ENCODE results near the gene ZNF689.
"Not testable (repeated sequence)": the region's sequence is repeated elsewhere in the genome, so short reads cannot be mapped to it uniquely, and the experiment has no call there.

The ZNF689 gene

DNA sequence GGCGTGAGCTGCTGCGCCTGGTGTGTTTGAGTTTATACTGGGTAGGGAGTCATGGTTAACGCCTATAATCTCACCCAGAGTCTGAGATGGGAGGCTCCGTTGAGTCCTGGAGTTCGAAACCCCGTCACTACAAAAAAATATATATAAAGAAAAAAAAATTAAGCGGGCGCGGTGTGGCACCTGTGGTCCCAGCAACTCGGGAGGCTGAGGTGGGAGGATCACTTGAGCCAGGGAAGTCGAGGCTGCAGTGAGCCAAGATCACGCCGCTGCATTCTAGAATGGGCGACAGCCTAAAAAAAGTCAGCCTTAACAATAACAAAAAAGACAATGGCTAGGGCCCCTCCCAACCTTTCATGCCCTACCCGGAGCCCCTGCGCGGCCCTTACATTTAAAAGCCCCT, 23.3 kb upstream of the ZNF689 start:
- H3K9ac ChIP-seq (ENCODE audit: low read length) = peak overlapping the region; percentile 84
- H3K27ac ChIP-seq (ENCODE audit: low read depth, low read length, poor library complexity, severe bottlenecking) = peak overlapping the region; percentile 59
- H3K27me3 ChIP-seq (ENCODE audit: insufficient read depth, low read length) = no peaks in the 10 kb centered on the region
- peaks cover 22% of the 10 kb centered on the region for H3K4me1 ChIP-seq (ENCODE audit: insufficient read depth, low read length, severe bottlenecking)
- no peaks in the 10 kb centered on the region for H3K9me2 ChIP-seq (ENCODE audit: low read depth, low read length)
- no peak overlapping the region for H2AFZ ChIP-seq (ENCODE audit: low read length)
- H4K20me1 ChIP-seq (ENCODE audit: insufficient read depth, low read length) = no peaks in the 10 kb centered on the region
- no peaks in the 10 kb centered on the region for H3F3A ChIP-seq (ENCODE audit: insufficient read depth, low read length)
- H3K4me3 ChIP-seq (ENCODE audit: low read depth, low read length, poor library complexity, severe bottlenecking) = peak overlapping the region; percentile 90
- no peaks in the 10 kb centered on the region for H3K9me3 ChIP-seq (ENCODE audit: low read length)
- H3K79me2 ChIP-seq (ENCODE audit: insufficient read depth, low read length) = no peaks in the 10 kb centered on the region
- no peaks in the 10 kb centered on the region for H3K36me3 ChIP-seq (ENCODE audit: insufficient read depth, low read length)
- TF ChIP-seq EZH2 (IDR thresholded peaks at IDR 0.05; ENCODE audit: borderline replicate concordance, low read length) = no peak
- TF ChIP-seq, protein P1, sequence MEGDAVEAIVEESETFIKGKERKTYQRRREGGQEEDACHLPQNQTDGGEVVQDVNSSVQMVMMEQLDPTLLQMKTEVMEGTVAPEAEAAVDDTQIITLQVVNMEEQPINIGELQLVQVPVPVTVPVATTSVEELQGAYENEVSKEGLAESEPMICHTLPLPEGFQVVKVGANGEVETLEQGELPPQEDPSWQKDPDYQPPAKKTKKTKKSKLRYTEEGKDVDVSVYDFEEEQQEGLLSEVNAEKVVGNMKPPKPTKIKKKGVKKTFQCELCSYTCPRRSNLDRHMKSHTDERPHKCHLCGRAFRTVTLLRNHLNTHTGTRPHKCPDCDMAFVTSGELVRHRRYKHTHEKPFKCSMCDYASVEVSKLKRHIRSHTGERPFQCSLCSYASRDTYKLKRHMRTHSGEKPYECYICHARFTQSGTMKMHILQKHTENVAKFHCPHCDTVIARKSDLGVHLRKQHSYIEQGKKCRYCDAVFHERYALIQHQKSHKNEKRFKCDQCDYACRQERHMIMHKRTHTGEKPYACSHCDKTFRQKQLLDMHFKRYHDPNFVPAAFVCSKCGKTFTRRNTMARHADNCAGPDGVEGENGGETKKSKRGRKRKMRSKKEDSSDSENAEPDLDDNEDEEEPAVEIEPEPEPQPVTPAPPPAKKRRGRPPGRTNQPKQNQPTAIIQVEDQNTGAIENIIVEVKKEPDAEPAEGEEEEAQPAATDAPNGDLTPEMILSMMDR (IDR thresholded peaks at IDR 0.05; ENCODE audit: low read length) = no peak
- peak overlapping the region; percentile 85 for H3K4me2 ChIP-seq (ENCODE audit: low read length)

DNA sequence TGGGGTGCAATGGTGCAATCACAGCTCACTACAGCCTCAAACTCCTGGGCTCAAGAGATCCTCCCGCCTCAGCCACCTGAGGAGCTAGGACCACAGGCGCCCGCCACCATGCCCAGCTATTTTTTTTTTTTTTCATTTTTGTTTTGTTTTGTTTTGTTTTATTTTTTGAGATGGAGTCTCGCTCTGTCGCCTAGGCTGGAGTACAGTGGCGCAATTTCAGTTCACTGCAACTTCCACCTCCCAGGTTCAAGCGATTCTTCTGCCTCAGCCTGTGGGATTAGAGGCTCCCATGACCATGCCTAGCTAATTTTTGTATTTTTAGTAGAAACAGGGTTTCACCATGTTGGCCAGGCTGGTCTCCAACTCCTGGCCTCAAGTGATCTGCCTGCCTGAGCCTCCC, 22.3 kb upstream of the ZNF689 start:
- not testable (repeated sequence) for H3K4me2 ChIP-seq (ENCODE audit: low read length); H3K9me3 ChIP-seq (ENCODE audit: low read length); H2AFZ ChIP-seq (ENCODE audit: low read length); H3K27me3 ChIP-seq (ENCODE audit: insufficient read depth, low read length); H3K9me2 ChIP-seq (ENCODE audit: low read depth, low read length); H3K36me3 ChIP-seq (ENCODE audit: insufficient read depth, low read length); H4K20me1 ChIP-seq (ENCODE audit: insufficient read depth, low read length); H3K9ac ChIP-seq (ENCODE audit: low read length); H3F3A ChIP-seq (ENCODE audit: insufficient read depth, low read length); H3K4me3 ChIP-seq (ENCODE audit: low read depth, low read length, poor library complexity, severe bottlenecking); H3K27ac ChIP-seq (ENCODE audit: low read depth, low read length, poor library complexity, severe bottlenecking); H3K79me2 ChIP-seq (ENCODE audit: insufficient read depth, low read length)
- peaks cover 23% of the 10 kb centered on the region for H3K4me1 ChIP-seq (ENCODE audit: insufficient read depth, low read length, severe bottlenecking)

DNA sequence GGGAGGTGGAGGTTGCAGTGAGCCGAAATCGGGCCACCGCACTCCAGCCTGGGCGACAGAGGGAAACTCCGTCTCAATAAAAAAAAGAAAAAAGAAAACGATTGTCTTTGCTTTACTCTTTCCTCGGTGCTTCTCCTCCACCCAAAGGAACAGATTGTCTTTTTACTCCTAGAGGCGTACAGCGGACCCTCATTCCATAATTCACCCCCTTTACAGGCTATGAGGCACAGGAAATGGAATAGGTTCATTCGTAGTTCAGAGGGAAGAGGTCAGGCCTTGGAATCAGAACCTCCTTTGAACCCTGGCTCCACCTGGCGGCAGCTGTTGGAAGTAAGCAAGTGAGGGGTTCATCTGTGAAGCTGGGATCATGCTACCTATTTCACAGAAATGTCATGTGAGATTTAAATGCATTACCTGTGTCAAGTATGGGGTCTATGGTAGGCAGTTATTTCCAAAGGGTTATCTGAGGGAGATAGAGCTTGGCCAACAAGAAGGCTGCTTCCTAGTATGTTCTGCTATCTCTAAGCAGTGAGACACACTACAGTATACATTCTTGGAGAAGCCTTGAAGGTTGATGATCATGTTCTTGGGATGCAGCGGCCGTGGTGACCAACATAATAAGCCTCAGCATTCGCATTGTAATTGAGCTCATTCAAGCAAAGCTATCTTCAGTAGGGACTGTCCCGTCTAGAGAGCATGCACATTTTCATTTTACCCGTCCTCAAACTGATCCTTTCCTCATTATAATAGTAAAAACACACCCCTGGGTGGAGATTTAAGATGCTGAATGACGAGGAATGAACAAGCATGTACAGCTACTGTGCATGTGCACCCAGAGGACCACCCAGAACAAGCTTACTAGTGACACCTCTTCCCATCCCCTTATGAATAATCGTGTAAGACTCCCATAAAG, 18.7 kb upstream of the ZNF689 start:
- Histone ChIP-seq H3K9ac (ENCODE audit: low read length) (peak overlapping the region; percentile 11; the same call in 1 of the 2 replicates), H3K9me2 (ENCODE audit: low read depth, low read length) (no peaks in the 10 kb centered on the region), H3K27me3 (ENCODE audit: insufficient read depth, low read length) (peaks cover 4% of the 10 kb centered on the region; the same call in 1 of the 2 replicates), H3F3A (ENCODE audit: insufficient read depth, low read length) (no peaks in the 10 kb centered on the region), H4K20me1 (ENCODE audit: insufficient read depth, low read length) (no peaks in the 10 kb centered on the region), H3K36me3 (ENCODE audit: insufficient read depth, low read length) (no peaks in the 10 kb centered on the region; the same call in 1 of the 2 replicates), H3K4me3 (ENCODE audit: low read depth, low read length, poor library complexity, severe bottlenecking) (peak overlapping the region; percentile 50), H3K4me2 (ENCODE audit: low read length) (peak overlapping the region; percentile 58), H3K4me1 (ENCODE audit: insufficient read depth, low read length, severe bottlenecking) (peaks cover 10% of the 10 kb centered on the region), H3K9me3 (ENCODE audit: low read length) (no peaks in the 10 kb centered on the region), H3K27ac (ENCODE audit: low read depth, low read length, poor library complexity, severe bottlenecking) (no peak overlapping the region), H3K79me2 (ENCODE audit: insufficient read depth, low read length) (no peaks in the 10 kb centered on the region), H2AFZ (ENCODE audit: low read length) (peak overlapping the region; percentile 22)
- TF ChIP-seq EZH2 (IDR thresholded peaks at IDR 0.05; ENCODE audit: borderline replicate concordance, low read length) = no peak
- TF ChIP-seq, protein P1 (IDR thresholded peaks at IDR 0.05; ENCODE audit: low read length) = peak; percentile 97
